GM21737 (cell line): Measurements from ENCODE around the gene CADPS2.
"Not testable (repeated sequence)": the region's sequence is repeated elsewhere in the genome, so short reads cannot be mapped to it uniquely, and the experiment has no call there.

Source experiments
- ATAC-seq: cut with Tn5 transposase; IDR thresholded peaks from one replicate; pipeline ENCODE4 v1.9.1; 2021; ENCODE audit warnings: mild to moderate bottlenecking, moderate library complexity; ENCODE audit not compliant: unreplicated experiment

CADPS2 gene

GRCh38 chr7:122301858-122302760 lies 584.2 kb downstream of the CADPS2 start:
- ATAC-seq: no peak

- no peak for ATAC-seq
Observed at GRCh38 chr7:122300956-122301833, 585.1 kb downstream of the CADPS2 start.

GRCh38 chr7:122300211-122300932 lies 585.9 kb downstream of the CADPS2 start:
- ATAC-seq: no peak

- no peak for ATAC-seq
Observed at GRCh38 chr7:122299624-122300210, 586.5 kb downstream of the CADPS2 start.

GRCh38 chr7:122298618-122299017 lies 587.6 kb downstream of the CADPS2 start:
- ATAC-seq: no peak

- no peak for ATAC-seq
Observed at GRCh38 chr7:122298131-122298530, 588.1 kb downstream of the CADPS2 start.

- ATAC-seq: no peak
Observed at GRCh38 chr7:122291189-122291588, 595.1 kb downstream of the CADPS2 start.

- no peak for ATAC-seq
Observed at GRCh38 chr7:122290476-122290875, 595.8 kb downstream of the CADPS2 start.

GRCh38 chr7:122289426-122289825 lies 596.8 kb downstream of the CADPS2 start:
- no peak for ATAC-seq

- not testable (repeated sequence) for ATAC-seq
Observed at GRCh38 chr7:122284608-122285007, 601.7 kb downstream of the CADPS2 start.

GRCh38 chr7:122273117-122273516 lies 613.1 kb downstream of the CADPS2 start:
- ATAC-seq: no peak

GRCh38 chr7:122269241-122269640 lies 617.0 kb downstream of the CADPS2 start:
- ATAC-seq: no peak
